Progenitor cell of endocrine pancreas (in vitro differentiated cells): ENCODE data around the gene COL11A2. TPM values are rescaled to one million over a fixed set of nuclear protein-coding genes. Genes with fewer than 3 reads are reported as not detected.

Experiments used
- DNase-seq: peaks from one replicate; pipeline ENCODE4 v3.0.0; 2021; ENCODE audit warnings: low spot score; ENCODE audit not compliant: unreplicated experiment
- H3K27ac Mint-ChIP-seq: 2 replicates; pipeline ENCODE4 v1.8.0; 2021; ENCODE audit warnings: mild to moderate bottlenecking, moderate library complexity, mixed read lengths
- H3K27me3 Mint-ChIP-seq: 2 replicates; pipeline ENCODE4 v1.8.0; 2021; ENCODE audit warnings: mixed read lengths
- H3K36me3 Mint-ChIP-seq: 2 replicates; pipeline ENCODE4 v1.8.0; 2022; ENCODE audit warnings: mixed read lengths; ENCODE audit not compliant: insufficient read depth
- H3K4me1 Mint-ChIP-seq: 2 replicates; pipeline ENCODE4 v1.8.0; 2021; ENCODE audit warnings: low read depth, mixed read lengths
- H3K4me3 Mint-ChIP-seq: 2 replicates; pipeline ENCODE4 v1.8.0; 2021; ENCODE audit warnings: low read depth, mild to moderate bottlenecking, moderate library complexity, mixed read lengths
- H3K9me3 Mint-ChIP-seq: 2 replicates; pipeline ENCODE4 v1.8.0; 2021; ENCODE audit warnings: low read depth, mixed read lengths
- total RNA-seq: library from RNA; stranded (reverse); gene quantifications from 2 replicates; pipeline ENCODE4 v1.2.1, GENCODE V29; 2021
- TF ChIP-seq, protein P1 (sequence below): fragments of 200-600 bp; sonication (generic); IDR thresholded peaks from one replicate; pipeline ENCODE4 v1.5.0; 2021; ENCODE audit warnings: antibody characterized with exemption, mild to moderate bottlenecking; ENCODE audit not compliant: unreplicated experiment

The COL11A2 gene
- total RNA-seq, 1 donor from 2014 or later = 4.3 TPM

GRCh38 chr6:33161354-33162331 is 30.6 kb downstream of the COL11A2 start:
- H3K4me1 Mint-ChIP-seq = peaks cover 2% of the 10 kb centered on the region
- H3K9me3 Mint-ChIP-seq = no peaks in the 10 kb centered on the region
- H3K27me3 Mint-ChIP-seq = peaks cover 37% of the 10 kb centered on the region
- peak; percentile 77 for DNase-seq
- TF ChIP-seq, protein P1, sequence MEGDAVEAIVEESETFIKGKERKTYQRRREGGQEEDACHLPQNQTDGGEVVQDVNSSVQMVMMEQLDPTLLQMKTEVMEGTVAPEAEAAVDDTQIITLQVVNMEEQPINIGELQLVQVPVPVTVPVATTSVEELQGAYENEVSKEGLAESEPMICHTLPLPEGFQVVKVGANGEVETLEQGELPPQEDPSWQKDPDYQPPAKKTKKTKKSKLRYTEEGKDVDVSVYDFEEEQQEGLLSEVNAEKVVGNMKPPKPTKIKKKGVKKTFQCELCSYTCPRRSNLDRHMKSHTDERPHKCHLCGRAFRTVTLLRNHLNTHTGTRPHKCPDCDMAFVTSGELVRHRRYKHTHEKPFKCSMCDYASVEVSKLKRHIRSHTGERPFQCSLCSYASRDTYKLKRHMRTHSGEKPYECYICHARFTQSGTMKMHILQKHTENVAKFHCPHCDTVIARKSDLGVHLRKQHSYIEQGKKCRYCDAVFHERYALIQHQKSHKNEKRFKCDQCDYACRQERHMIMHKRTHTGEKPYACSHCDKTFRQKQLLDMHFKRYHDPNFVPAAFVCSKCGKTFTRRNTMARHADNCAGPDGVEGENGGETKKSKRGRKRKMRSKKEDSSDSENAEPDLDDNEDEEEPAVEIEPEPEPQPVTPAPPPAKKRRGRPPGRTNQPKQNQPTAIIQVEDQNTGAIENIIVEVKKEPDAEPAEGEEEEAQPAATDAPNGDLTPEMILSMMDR = peak; percentile 95
- H3K36me3 Mint-ChIP-seq = no peaks in the 10 kb centered on the region
- peak overlapping the region; percentile 77 for H3K27ac Mint-ChIP-seq
- peak overlapping the region; percentile 78 for H3K4me3 Mint-ChIP-seq

- Mint-ChIP-seq H3K27ac (peak overlapping the region; percentile 77), H3K27me3 (peaks cover 37% of the 10 kb centered on the region), H3K4me3 (peak overlapping the region; percentile 78), H3K36me3 (no peaks in the 10 kb centered on the region), H3K4me1 (peaks cover 3% of the 10 kb centered on the region), H3K9me3 (no peaks in the 10 kb centered on the region)
- DNase-seq = no peak
- TF ChIP-seq, protein P1 = no peak
These were observed 31.4 kb downstream of the COL11A2 start for GRCh38 chr6:33160728-33161344.

DNA sequence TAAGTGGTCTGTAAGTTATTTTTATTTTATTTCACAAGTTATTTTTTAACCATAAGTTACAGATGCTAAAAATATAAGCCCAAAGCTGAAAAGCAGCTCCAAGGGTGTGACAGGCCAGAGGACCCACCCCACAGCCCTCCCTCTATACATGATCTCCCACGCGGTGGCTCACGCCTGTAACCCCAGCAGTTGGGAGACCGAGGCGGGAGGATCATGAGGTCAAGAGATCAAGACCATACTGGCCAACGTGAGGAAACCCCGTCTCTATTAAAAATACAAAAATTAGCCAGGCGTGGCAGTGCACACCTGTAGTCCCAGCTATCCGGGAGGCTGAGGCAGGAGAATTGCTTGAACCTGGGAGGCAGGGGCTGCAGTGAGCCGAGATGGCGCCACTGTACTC is 32.2 kb downstream of the COL11A2 start:
- TF ChIP-seq, protein P1 = no peak
- no peak for DNase-seq
- no peaks in the 10 kb centered on the region for H3K36me3 Mint-ChIP-seq
- H3K27me3 Mint-ChIP-seq = peaks cover 34% of the 10 kb centered on the region
- H3K4me1 Mint-ChIP-seq = peaks cover 3% of the 10 kb centered on the region
- no peak overlapping the region for H3K4me3 Mint-ChIP-seq
- no peaks in the 10 kb centered on the region for H3K9me3 Mint-ChIP-seq
- H3K27ac Mint-ChIP-seq = no peak overlapping the region

DNA sequence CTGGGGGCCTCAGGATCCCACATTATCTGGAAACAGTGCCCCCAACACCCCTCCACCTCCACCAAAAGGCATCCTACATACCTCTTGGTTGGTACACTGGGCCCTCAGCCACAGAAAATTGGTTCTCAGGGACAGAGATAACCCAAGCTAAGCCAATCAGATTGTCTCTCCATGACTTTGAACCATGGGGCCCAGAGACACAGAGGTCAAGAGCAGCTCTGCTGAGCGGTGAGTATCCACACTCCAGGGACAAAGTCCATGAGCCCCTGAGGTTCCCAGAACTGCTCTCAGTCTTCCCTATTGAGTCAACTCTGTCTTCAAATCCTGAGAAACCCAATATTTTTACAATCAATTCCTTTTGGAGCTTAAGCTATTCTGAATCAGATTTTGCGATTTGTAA is 35.3 kb downstream of the COL11A2 start:
- TF ChIP-seq, protein P1 = no peak

DNA sequence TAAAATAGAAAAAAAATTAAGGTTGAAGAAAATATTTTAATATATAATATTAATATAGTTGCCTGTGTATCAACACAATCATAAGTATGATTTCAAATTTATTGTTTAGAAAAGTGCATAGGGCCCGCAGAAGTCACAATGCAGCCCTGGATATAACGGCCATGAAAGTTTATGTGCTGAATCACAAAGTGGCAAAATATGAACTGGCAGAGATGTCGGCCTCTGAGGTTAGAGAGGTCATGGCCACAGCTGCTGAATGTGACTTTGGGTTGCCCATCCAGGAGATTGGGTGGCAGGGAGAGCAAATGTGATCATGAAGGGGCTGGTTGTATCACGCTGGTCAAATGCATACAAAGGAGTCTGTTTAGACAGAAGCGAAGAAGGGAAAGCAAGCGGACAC is 35.7 kb downstream of the COL11A2 start:
- peaks cover 4% of the 10 kb centered on the region for H3K4me1 Mint-ChIP-seq
- TF ChIP-seq, protein P1 = no peak
- no peak for DNase-seq
- peaks cover 10% of the 10 kb centered on the region for H3K9me3 Mint-ChIP-seq
- peaks cover 12% of the 10 kb centered on the region for H3K27me3 Mint-ChIP-seq
- H3K4me3 Mint-ChIP-seq = no peak overlapping the region
- H3K27ac Mint-ChIP-seq = no peak overlapping the region
- no peaks in the 10 kb centered on the region for H3K36me3 Mint-ChIP-seq

More for the DNA sequence above, 35.3 kb downstream of the COL11A2 start:
- no peaks in the 10 kb centered on the region for H3K36me3 Mint-ChIP-seq
- H3K27ac Mint-ChIP-seq = no peak overlapping the region
- H3K4me1 Mint-ChIP-seq = peaks cover 4% of the 10 kb centered on the region
- H3K27me3 Mint-ChIP-seq = peaks cover 16% of the 10 kb centered on the region
- H3K4me3 Mint-ChIP-seq = no peak overlapping the region
- H3K9me3 Mint-ChIP-seq = peaks cover 7% of the 10 kb centered on the region
- no peak for DNase-seq
